CD8-positive, alpha-beta memory T cell (primary cell): ENCODE data around the gene TXNRD1. TPM values are rescaled to one million over a fixed set of nuclear protein-coding genes. Genes with fewer than 3 reads are reported as not detected.

Source experiments
- CTCF ChIA-PET: fragments of 350-600 bp; sonication (Branson Sonifier 250); formaldehyde crosslinking; loops from one replicate; lab custom pipeline; 2021; ENCODE audit warnings: antibody characterized with exemption; lab: Charles Lee
- POLR2A ChIA-PET: fragments of 350-600 bp; sonication (Branson Sonifier 250); formaldehyde crosslinking; loops from one replicate; lab custom pipeline; 2021; ENCODE audit warnings: antibody characterized with exemption; lab: Charles Lee
- DNase-seq, 5 donors: peaks; one replicate each; pipeline versions ENCODE4 v3.0.0 to v3.0.0-alpha.2; 2020 to 2022; ENCODE audit warnings: mixed read lengths in 1 of 5
- H3K27ac ChIP-seq: one replicate; pipeline ENCODE4 v1.7.0; 2013; ENCODE audit warnings: low read depth, mild to moderate bottlenecking, low read length, moderate library complexity
- H3K27me3 ChIP-seq: 2 replicates; pipeline ENCODE4 v1.7.0; 2013; ENCODE audit warnings: low read length, mild to moderate bottlenecking; ENCODE audit not compliant: insufficient read depth, poor library complexity, severe bottlenecking
- H3K36me3 ChIP-seq: 2 replicates; pipeline ENCODE4 v1.7.0; 2013; ENCODE audit warnings: mild to moderate bottlenecking, low read length, moderate library complexity; ENCODE audit not compliant: insufficient read depth
- H3K4me1 ChIP-seq: 2 replicates; pipeline ENCODE4 v1.7.0; 2013; ENCODE audit warnings: mild to moderate bottlenecking, low read length, moderate library complexity; ENCODE audit not compliant: insufficient read depth
- H3K4me3 ChIP-seq: 2 replicates; pipeline ENCODE4 v1.7.0; 2013; ENCODE audit warnings: mild to moderate bottlenecking, low read length
- H3K9me3 ChIP-seq: 2 replicates; pipeline ENCODE4 v1.7.0; 2013; ENCODE audit warnings: mild to moderate bottlenecking, low read length
- H3K27ac Mint-ChIP-seq, 8 donors: one replicate each; pipeline ENCODE4 v1.8.0; 2020 to 2021; ENCODE audit warnings: mixed read lengths in 8 of 8, mild to moderate bottlenecking in 6 of 8, inconsistent platforms in 3 of 8, moderate library complexity in 3 of 8
- H3K27me3 Mint-ChIP-seq, 2 donors: one replicate each; pipeline ENCODE4 v1.8.0; 2020 to 2021; ENCODE audit warnings: mixed read lengths in 2 of 2, mild to moderate bottlenecking in 1 of 2, moderate library complexity in 1 of 2
- H3K36me3 Mint-ChIP-seq, 3 donors: one replicate each; pipeline ENCODE4 v1.8.0; 2020 to 2021; ENCODE audit warnings: mixed read lengths in 3 of 3, inconsistent platforms in 1 of 3, mild to moderate bottlenecking in 1 of 3
- H3K4me1 Mint-ChIP-seq, 3 donors: one replicate each; pipeline ENCODE4 v1.8.0; 2020 to 2021; ENCODE audit warnings: mixed read lengths in 3 of 3, inconsistent platforms in 1 of 3, mild to moderate bottlenecking in 1 of 3
- H3K4me3 Mint-ChIP-seq, 7 donors: one replicate each; pipeline ENCODE4 v1.8.0; 2020 to 2021; ENCODE audit warnings: mixed read lengths in 7 of 7, mild to moderate bottlenecking in 6 of 7, moderate library complexity in 4 of 7, inconsistent platforms in 2 of 7
- H3K9me3 Mint-ChIP-seq, 5 donors: one replicate each; pipeline ENCODE4 v1.8.0; 2020 to 2022; ENCODE audit warnings: mixed read lengths in 5 of 5, mild to moderate bottlenecking in 3 of 5, moderate library complexity in 2 of 5, inconsistent platforms in 1 of 5
- polyA plus RNA-seq: library from polyadenylated mRNA; unstranded; fragments of 300-500 nt; fragmentation: Illumina TruSeq; gene quantifications from one replicate; pipeline ENCODE4 v1.2.3, GENCODE V29; 2021
- total RNA-seq, 2 experiments: library from RNA; stranded (reverse); gene quantifications; one replicate each; pipeline ENCODE4 v1.2.3, GENCODE V29; 2021

Gene TXNRD1
- total and polyA plus RNA-seq, 3 experiments from 2014 or later, result 30.6 to 107 (median 103) TPM

DNA sequence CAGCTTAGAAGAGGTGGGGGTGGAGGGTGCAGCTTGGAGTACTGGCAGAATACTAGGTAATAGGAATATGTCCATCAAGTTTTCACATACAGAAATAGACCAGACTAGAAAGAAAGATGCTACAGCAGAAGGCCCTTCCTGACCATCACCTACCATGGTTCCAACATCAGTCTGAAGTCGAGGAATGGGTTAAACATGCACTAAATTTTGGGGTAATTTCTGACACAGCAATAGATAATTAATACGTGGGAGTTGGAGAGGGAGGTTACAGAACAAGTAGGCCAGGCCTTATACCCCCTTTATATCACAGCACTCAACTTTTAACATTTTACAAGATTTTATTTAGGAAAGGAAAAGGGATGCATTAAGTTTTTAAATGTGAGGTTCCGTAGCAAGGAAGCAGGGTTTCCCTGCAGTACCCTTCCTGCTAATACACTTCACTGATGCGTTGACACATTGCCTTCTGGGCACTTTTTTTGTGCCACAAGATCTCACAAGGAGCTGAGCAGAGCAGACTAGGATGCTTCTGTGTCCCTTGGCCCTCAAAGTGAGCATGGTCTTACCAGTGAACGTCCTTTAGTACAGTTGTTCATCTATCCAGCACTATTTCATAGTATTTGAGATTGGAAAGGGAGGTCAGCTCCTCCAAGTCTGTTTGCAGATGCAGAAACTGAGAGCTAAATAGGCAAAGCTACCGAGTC, 138.7 kb downstream of the TXNRD1 start:
- Mint-ChIP-seq H3K9me3 (no peaks in the 10 kb centered on the region), H3K27me3 (no peaks in the 10 kb centered on the region), H3K27ac (no peak overlapping the region), H3K4me1 (no peaks in the 10 kb centered on the region), H3K4me3 (no peak overlapping the region), H3K36me3 (peaks cover 0 to 29% (median 5%) of the 10 kb centered on the region in 3 donors)
- POLR2A ChIA-PET, result interaction anchor here (0.6 kb wide), 2 partner anchors 58 to 262 kb away, joined by 3 to 4 read pairs; no protein-coding TSS in a partner anchor
- no peak for DNase-seq
- Histone ChIP-seq H3K4me3 (no peak overlapping the region), H3K4me1 (no peaks in the 10 kb centered on the region), H3K27ac (no peak overlapping the region), H3K36me3 (no peaks in the 10 kb centered on the region), H3K9me3 (no peaks in the 10 kb centered on the region), H3K27me3 (no peaks in the 10 kb centered on the region)
- CTCF ChIA-PET, result interaction anchor here (0.6 kb wide), 1 partner anchor 149 kb away, joined by 3 read pairs; no protein-coding TSS in a partner anchor

DNA sequence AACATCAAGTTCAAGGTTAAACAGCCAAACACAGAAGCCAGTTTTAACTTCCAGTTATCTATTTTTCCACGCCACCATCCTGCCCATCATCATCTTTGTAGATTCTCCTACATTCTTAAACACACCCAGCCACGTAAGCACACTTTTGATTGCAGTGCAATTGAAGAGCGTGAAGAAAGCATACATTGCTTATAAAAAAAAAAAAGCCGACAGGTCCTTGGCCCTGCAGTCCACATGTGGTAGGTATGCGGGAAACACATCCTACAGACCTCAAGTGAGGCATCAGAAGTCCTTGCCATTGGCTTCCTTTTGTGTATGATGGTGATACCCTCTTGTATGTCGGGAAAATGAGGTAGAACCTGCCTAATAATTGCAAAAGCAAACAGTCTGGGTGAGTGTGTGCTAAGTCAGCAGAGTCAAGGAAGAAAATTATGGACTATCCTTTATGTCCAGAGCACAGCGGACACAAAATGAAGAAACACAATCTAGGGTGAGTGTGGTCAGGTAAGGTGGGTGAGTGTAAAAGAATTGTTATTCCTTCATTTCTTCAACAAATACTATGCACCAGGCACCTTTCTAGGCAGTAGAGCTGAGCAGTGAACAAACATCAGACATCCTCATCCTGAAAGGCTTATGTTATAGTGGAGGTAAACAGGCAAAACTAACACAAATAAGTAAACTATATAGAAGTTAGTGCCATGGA, 139.4 kb downstream of the TXNRD1 start:
- no peak overlapping the region for H3K4me3 Mint-ChIP-seq
- peaks cover 0 to 23% (median 5%) of the 10 kb centered on the region in 3 donors for H3K36me3 Mint-ChIP-seq
- no peaks in the 10 kb centered on the region for H3K9me3 Mint-ChIP-seq
- H3K27me3 ChIP-seq, result no peaks in the 10 kb centered on the region
- peak overlapping the region in 2 of 8 donors; percentile 2 to 4 for H3K27ac Mint-ChIP-seq
- ChIA-PET CTCF (no interaction called here), POLR2A (no interaction called here)
- no peaks in the 10 kb centered on the region for H3K4me1 Mint-ChIP-seq
- no peak overlapping the region for H3K4me3 ChIP-seq
- H3K4me1 ChIP-seq, result no peaks in the 10 kb centered on the region
- no peak overlapping the region for H3K27ac ChIP-seq
- no peaks in the 10 kb centered on the region for H3K9me3 ChIP-seq
- no peaks in the 10 kb centered on the region for H3K27me3 Mint-ChIP-seq
- no peaks in the 10 kb centered on the region for H3K36me3 ChIP-seq
- DNase-seq, result no peak

DNA sequence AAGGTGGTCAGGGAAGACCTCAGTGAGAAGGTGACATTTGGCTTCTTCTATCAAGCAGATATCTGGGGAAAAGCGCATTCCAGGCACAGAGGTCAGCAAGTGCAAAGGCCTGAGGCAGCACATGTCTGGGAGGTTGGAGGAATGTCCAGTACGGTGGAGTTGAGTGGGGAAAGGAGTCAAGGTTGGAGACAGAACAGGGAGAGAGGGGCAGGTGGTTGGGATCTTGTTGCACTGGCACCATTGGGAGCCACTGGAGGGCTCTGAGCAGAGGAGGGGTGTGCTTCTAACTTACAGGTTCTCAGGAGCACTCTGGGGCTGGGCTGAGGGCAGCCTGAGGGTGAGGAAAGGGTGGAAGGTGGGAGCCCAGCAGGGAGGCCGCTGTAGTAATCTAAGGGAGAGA, 140.1 kb downstream of the TXNRD1 start:
- no peak for DNase-seq
- Mint-ChIP-seq H3K4me3 (no peak overlapping the region), H3K9me3 (no peaks in the 10 kb centered on the region), H3K27ac (peak overlapping the region in 2 of 8 donors; percentile 2 to 4), H3K36me3 (peaks cover 0 to 17% (median 5%) of the 10 kb centered on the region in 3 donors), H3K4me1 (no peaks in the 10 kb centered on the region), H3K27me3 (no peaks in the 10 kb centered on the region)
- CTCF ChIA-PET, result interaction anchor here (5.1 kb wide), 1 partner anchor 154 kb away, joined by 41 read pairs; no protein-coding TSS in a partner anchor
- Histone ChIP-seq H3K9me3 (no peaks in the 10 kb centered on the region), H3K4me1 (no peaks in the 10 kb centered on the region), H3K27me3 (no peaks in the 10 kb centered on the region), H3K27ac (no peak overlapping the region), H3K36me3 (no peaks in the 10 kb centered on the region), H3K4me3 (no peak overlapping the region)
- POLR2A ChIA-PET, result no interaction called here

DNA sequence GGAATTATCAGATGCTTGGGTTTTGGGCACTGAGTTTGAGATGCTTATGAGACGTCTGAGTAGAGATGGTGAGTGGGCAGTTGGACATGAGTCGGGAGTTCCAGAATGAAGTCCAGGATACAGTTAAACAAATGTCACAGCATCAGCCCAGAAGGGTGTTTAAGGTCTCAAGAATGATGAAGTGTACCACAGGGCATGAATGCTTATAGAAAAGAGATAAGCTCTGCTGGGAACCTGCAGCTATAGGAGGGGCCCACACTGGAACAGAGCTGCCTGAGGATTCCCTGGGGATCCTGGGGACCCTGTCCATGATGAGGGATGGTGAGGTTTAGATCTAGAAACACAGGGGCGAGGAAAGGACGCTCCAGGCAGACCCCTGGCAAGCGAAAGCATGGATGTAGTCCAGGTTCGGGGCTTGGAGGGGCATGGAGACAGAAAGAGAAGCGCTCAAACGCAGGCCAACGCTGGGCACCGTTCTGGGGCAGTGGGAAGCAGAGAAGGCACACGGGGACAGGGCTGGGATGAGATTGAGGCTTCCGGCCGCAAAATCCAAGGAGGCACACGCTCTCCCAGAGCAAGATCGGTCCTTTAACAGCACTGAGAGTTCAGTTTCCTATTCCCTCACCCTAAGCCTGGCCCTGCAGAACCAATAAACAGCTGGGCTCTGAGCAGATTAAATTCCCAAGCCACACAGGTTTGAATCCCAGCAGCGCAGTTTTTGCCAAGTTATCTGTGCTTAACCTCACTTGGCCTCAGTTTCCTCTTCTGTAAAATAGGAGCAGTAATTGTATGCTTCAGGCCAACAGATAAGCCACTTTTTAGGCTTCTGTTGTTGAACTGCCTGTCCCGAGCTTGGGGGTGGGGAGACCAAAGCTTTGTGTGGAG, 140.9 kb downstream of the TXNRD1 start:
- Mint-ChIP-seq H3K4me3 (no peak overlapping the region), H3K36me3 (peaks cover 0 to 8% (median 5%) of the 10 kb centered on the region in 3 donors), H3K4me1 (no peaks in the 10 kb centered on the region), H3K9me3 (no peaks in the 10 kb centered on the region), H3K27me3 (no peaks in the 10 kb centered on the region), H3K27ac (peak overlapping the region in 2 of 8 donors; percentile 2 to 68)
- DNase-seq, result no peak
- Histone ChIP-seq H3K27ac (no peak overlapping the region), H3K4me3 (no peak overlapping the region), H3K9me3 (no peaks in the 10 kb centered on the region), H3K36me3 (no peaks in the 10 kb centered on the region), H3K27me3 (no peaks in the 10 kb centered on the region), H3K4me1 (no peaks in the 10 kb centered on the region)
- ChIA-PET POLR2A (interaction anchor here (0.5 kb wide), 1 partner anchor 42 kb away, joined by 3 read pairs; no protein-coding TSS in a partner anchor), CTCF (interaction anchor here (0.5 to 5.1 kb wide), 2 partner anchors 136 to 155 kb away, joined by 3 to 41 read pairs; no protein-coding TSS in a partner anchor)

DNA sequence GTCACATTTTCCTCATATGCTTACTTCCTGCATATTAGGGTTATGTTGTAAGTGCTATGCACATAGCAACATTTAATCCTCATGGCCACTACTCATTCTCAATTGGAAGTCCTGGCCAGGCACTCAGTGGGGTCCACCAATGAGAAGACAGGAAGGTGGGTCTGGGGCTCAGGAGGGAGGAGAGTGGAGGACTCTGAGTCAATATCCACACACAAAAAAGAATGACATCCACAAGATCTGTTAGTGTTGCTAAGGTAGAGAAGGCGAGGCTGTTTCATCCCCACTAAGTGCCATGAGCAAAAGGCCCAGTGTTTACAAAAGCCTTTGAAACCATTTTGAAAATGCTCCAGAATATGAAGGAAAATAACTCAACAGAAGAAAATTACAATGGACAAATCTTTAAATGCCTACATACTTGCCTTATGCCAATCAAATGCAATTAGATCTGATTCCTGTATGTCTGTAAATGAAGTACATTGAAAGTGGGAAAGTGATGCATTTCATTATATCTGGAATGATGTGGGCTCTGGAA, 141.9 kb downstream of the TXNRD1 start:
- ChIA-PET CTCF (interaction anchor here (0.5 to 5.1 kb wide), 4 partner anchors 135 to 156 kb away, joined by 3 to 41 read pairs (median 11); partner anchors contain the start of gene TXNRD1), POLR2A (no interaction called here)
- H3K36me3 Mint-ChIP-seq, result peaks cover 0 to 3% (median 3%) of the 10 kb centered on the region in 3 donors

DNA sequence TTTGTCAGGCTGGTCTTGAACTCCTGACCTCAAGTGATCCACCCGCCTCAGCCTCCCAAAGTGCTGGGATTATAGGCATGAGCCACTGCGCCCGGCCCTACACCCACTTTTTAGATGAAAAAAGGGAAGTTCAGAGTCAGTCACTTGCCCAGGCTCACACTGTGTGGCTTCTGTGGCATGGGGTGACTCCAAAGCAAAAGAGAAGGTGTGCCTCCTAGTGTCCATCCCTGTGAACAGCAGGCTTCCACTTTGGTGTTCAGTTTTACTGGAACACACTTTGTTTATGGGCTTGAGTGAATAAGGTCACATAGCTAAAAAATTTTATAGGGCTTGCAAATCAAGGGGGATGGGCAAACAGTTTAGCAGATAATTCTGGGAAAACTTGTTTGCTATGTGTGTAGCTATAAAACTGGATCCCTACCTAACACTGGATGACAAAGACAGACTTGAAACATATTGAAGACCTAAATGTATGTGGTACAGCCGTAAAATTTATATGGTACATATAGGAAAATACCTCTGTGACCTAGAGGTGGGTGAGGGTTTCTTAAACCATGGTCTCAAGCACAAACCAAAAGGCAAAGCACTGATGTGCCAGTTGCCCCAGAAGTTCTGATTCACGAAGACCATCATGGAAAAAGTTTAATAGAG, 142.9 kb downstream of the TXNRD1 start:
- no peak overlapping the region for H3K27ac ChIP-seq
- Mint-ChIP-seq H3K36me3 (peaks cover 0 to 3% (median 1%) of the 10 kb centered on the region in 3 donors), H3K4me1 (no peaks in the 10 kb centered on the region), H3K9me3 (no peaks in the 10 kb centered on the region), H3K27me3 (no peaks in the 10 kb centered on the region), H3K27ac (peak overlapping the region in 1 of 8 donors; percentile 13), H3K4me3 (no peak overlapping the region)
- peak; percentile 43 to 77 (median 56) for DNase-seq
- ChIA-PET POLR2A (no interaction called here), CTCF (interaction anchor here (0.6 to 5.1 kb wide), 16 partner anchors 10 to 712 kb away, joined by 3 to 41 read pairs (median 4); partner anchors contain the start of genes CHST11 and TXNRD1)
- H3K4me3 ChIP-seq, result no peak overlapping the region
- H3K9me3 ChIP-seq, result no peaks in the 10 kb centered on the region
- H3K4me1 ChIP-seq, result no peaks in the 10 kb centered on the region
- no peaks in the 10 kb centered on the region for H3K36me3 ChIP-seq
- no peaks in the 10 kb centered on the region for H3K27me3 ChIP-seq

More for the DNA sequence above, 141.9 kb downstream of the TXNRD1 start:
- Histone ChIP-seq H3K4me1 (no peaks in the 10 kb centered on the region), H3K36me3 (no peaks in the 10 kb centered on the region), H3K27me3 (no peaks in the 10 kb centered on the region), H3K27ac (no peak overlapping the region), H3K4me3 (no peak overlapping the region), H3K9me3 (no peaks in the 10 kb centered on the region)
- H3K9me3 Mint-ChIP-seq, result no peaks in the 10 kb centered on the region
- DNase-seq, result no peak
- no peak overlapping the region for H3K4me3 Mint-ChIP-seq
- no peaks in the 10 kb centered on the region for H3K27me3 Mint-ChIP-seq
- H3K27ac Mint-ChIP-seq, result no peak overlapping the region
- H3K4me1 Mint-ChIP-seq, result no peaks in the 10 kb centered on the region

DNA sequence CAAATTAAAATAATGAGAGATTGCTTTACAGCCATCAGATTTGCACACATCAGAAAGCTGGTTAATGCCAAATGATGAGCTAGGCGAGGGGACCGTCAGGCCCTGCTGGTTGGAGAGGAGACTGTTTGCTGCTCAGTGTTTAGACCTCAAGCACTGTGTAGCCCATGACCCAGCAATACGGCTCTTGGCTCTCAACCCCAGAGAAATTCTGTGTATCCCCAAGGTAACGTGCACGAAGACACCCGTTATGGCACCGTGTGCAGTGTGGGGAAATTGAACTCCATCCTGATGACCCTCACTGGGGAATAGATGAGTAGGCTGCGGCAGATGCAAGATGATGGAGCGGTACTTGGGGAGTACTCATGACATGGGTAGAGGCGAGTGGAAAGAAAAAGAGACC, 143.6 kb downstream of the TXNRD1 start:
- peaks cover 0 to 3% (median 1%) of the 10 kb centered on the region in 3 donors for H3K36me3 Mint-ChIP-seq
- DNase-seq, result no peak
- no peaks in the 10 kb centered on the region for H3K4me1 Mint-ChIP-seq
- H3K27me3 ChIP-seq, result no peaks in the 10 kb centered on the region
- H3K4me3 Mint-ChIP-seq, result no peak overlapping the region
- ChIA-PET CTCF (interaction anchor here (0.6 to 5.1 kb wide), 11 partner anchors 9 to 711 kb away, joined by 3 to 41 read pairs (median 4); partner anchors contain the start of genes CHST11 and TXNRD1), POLR2A (no interaction called here)
- no peak overlapping the region for H3K27ac Mint-ChIP-seq
- H3K9me3 ChIP-seq, result no peaks in the 10 kb centered on the region
- no peaks in the 10 kb centered on the region for H3K9me3 Mint-ChIP-seq
- no peaks in the 10 kb centered on the region for H3K36me3 ChIP-seq
- H3K27me3 Mint-ChIP-seq, result no peaks in the 10 kb centered on the region
- no peaks in the 10 kb centered on the region for H3K4me1 ChIP-seq
- H3K4me3 ChIP-seq, result no peak overlapping the region
- H3K27ac ChIP-seq, result no peak overlapping the region
